WTC11 (cell line): ENCODE data around the gene ZNF554.

Experiments used
- ATF1 ChIP-seq: sonication (generic); formaldehyde crosslinking; IDR thresholded peaks from 2 replicates; pipeline ENCODE4 v1.8.1; 2023; ENCODE audit warnings: mild to moderate bottlenecking, moderate library complexity, missing genetic modification reagents
- ESRRA ChIP-seq: sonication (generic); formaldehyde crosslinking; IDR thresholded peaks from 2 replicates; pipeline ENCODE4 v1.8.1; 2022; ENCODE audit warnings: mild to moderate bottlenecking, missing genetic modification reagents, borderline replicate concordance
- ZNF121 ChIP-seq: sonication (generic); formaldehyde crosslinking; IDR thresholded peaks from 2 replicates; pipeline ENCODE4 v1.8.0; 2023; ENCODE audit warnings: missing genetic modification reagents
- TF ChIP-seq, protein P1 (sequence below): fragments of 200-600 bp; IDR thresholded peaks from 2 replicates; pipeline ENCODE4 v1.8.0; 2022; ENCODE audit warnings: antibody characterized with exemption

DNA sequence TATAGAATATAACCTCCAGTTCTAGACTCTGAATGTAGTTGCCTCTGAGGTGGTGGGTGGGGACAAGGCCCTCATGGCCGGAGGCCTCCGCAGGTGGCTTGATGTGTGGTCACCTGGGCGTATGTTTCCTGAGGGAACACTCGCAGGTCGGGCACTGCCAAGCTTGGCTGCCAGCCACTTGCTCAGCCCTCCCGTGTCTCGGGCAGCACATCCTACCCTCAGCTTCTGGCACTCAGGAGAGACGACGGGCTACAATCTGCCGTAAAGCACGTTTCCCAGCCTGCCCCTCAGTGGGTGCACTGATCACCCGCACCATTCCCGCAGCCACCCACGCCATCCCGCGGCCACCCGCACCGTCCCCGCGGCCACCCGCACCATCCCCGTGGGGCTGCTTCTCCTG is 19.2 kb upstream of the ZNF554 start:
- TF ChIP-seq ATF1 (CRISPR knock-in tag) (no peak), ZNF121 (CRISPR knock-in tag) (no peak), ESRRA (CRISPR knock-in tag) (no peak)
- TF ChIP-seq, protein P1, sequence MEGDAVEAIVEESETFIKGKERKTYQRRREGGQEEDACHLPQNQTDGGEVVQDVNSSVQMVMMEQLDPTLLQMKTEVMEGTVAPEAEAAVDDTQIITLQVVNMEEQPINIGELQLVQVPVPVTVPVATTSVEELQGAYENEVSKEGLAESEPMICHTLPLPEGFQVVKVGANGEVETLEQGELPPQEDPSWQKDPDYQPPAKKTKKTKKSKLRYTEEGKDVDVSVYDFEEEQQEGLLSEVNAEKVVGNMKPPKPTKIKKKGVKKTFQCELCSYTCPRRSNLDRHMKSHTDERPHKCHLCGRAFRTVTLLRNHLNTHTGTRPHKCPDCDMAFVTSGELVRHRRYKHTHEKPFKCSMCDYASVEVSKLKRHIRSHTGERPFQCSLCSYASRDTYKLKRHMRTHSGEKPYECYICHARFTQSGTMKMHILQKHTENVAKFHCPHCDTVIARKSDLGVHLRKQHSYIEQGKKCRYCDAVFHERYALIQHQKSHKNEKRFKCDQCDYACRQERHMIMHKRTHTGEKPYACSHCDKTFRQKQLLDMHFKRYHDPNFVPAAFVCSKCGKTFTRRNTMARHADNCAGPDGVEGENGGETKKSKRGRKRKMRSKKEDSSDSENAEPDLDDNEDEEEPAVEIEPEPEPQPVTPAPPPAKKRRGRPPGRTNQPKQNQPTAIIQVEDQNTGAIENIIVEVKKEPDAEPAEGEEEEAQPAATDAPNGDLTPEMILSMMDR = no peak
